ENCODE data around the gene FBXL14.
"Not testable (repeated sequence)": the region's sequence is repeated elsewhere in the genome, so short reads cannot be mapped to it uniquely, and the experiment has no call there.

Gene FBXL14

DNA sequence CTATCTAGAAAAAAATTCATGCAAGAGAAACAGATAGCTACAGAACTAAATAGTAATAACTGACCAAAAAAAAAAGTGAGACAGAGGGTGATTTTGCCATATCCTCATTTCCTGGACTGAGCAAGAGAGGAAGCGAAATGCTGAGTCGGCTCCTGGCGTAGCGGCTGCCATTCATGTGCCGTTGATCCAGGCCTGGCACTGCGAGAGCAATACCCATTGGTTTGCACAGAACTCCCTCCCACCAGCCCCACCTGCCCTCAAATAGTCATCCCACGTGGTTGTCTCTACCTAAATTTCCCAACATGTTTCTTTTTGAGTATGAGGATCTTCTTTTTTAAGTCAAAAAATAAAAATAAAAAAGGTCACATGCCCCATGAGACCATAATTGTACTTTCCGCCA lies 25.2 kb upstream of the FBXL14 start:
- no peak for DNase-seq

DNA sequence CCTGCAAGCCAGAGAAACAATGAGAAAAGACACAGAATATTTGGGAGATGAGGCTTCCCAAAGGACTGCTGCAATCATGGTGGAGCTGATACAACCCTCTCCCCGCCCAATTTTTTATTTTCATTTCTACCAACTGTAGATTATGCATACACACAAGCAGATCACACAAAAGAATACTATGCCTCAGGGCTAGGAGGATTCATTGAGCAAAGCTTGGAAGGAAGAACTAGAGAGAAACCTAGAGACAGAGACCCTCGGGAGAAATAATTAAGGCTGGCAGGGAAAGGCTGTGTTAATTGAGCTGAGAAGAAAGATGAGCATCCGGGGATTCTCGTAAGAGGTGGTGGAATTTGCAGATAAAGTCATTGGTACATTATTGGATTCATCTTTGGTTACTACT lies 24.8 kb upstream of the FBXL14 start:
- DNase-seq: no peak

GRCh38 chr12:1618489-1618888 lies 24.1 kb upstream of the FBXL14 start:
- DNase-seq: no peak

GRCh38 chr12:1616233-1617066 lies 22.1 kb upstream of the FBXL14 start:
- no peak for DNase-seq

DNA sequence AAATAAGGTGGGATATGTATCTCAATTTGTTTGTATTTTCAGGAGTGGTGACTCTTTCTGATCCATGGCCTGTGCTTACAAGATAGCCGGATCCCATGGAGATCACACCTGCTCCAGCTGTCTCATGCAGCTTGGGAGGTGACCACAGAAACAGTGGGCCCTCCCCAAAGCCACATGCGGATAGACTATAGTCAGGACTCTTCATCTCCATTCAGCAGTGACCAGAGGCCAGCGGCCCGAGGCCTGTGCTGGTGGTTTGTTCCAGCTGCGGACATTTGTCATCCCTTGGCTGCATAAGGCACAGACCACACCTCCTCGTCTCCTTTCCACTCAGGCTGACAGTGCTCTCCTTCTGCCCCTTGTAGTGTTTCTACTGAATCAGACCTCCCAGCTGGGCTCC lies 20.0 kb upstream of the FBXL14 start:
- DNase-seq: no peak

DNA sequence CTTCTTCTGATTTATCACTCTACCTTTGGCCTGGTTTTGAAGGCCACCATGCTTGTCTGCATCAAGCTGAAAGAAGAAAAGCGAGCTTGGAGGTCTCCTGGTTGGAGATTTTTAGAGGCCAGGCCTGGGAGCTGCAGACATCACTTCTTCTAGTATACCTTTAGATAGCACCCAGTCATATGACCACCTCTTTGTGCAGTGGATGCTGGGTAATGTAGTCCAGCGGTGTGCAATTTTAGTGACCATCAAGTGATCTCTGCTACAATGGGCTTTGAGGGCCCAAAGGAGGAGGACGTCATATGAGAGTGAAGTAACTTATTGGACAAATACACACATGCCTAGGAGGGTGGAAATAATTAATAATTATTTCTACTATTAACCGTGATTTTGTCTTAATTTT lies 19.5 kb upstream of the FBXL14 start:
- no peak for DNase-seq

- DNase-seq: no peak
Observed at GRCh38 chr12:1611803-1612572, 17.6 kb upstream of the FBXL14 start.

- DNase-seq: no peak
Observed at GRCh38 chr12:1610072-1610643, 15.8 kb upstream of the FBXL14 start.

GRCh38 chr12:1608713-1609119 lies 14.3 kb upstream of the FBXL14 start:
- DNase-seq: no peak

DNA sequence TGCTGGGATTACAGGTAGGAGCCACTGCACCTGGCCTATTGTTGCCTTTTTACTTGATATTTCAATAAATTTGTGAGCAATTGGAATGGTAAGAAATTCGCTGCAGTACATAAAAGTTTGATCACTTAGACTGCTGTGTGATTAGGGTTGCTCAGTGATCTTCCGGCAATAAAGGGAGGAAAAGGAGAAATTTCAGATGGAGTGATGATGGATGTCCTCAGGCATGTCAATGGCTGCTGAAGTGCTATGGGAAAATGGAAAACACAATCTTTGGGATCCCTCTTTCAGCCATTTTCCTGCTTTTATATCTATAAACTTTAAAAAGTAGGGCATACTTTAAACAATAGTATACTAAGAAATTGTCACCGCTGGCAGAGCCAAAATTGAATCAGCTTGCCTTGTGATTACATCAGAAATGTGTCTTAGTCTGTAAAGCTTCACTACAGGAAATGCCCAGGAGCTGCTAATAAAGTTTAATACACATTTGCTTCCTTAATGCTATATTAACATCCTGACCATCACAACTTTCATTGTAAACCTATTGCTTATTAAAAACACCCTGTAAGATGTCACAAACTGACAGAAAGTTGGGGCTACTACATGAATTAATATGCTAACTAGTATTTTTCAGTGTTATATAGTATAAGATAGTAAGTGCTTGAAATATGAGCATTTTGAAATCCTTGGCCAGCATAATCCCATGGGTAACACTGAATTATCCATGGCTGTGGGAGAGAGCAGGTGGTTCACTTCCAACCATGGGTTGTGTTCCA lies 13.7 kb upstream of the FBXL14 start:
- DNase-seq: no peak

DNA sequence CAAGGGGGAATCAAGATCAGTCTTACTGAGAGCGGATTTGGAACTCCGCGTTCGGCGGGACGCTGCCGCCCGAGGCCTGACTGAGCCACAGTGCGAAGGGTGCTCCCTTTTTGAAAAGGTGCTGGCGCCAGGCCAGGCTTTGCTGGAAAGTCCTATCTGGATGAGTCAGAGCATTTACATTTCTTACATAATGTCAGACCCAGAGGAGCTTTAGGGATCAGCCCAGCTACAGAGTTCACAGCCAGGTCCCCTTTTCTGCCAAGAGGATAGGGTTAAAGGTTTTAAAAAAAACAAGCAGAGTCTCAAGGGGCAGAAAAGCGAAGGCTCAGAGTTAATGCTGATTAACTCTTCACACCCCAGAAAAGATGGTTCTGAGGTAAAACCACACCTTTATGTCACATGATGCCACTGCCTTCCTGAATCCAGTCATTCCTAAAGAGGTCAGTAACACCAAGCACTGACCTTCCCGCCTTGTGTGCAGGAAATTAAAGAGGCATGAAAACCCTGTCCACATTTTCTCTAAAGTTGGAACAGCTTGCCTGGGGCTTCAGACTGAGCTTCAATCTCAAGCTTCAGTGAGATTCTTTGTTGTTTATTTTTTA lies 11.7 kb upstream of the FBXL14 start:
- DNase-seq: peak; percentile 65

GRCh38 chr12:1605129-1606020 lies 11.0 kb upstream of the FBXL14 start:
- DNase-seq: peak; percentile 74

GRCh38 chr12:1604464-1604863 lies 10.1 kb upstream of the FBXL14 start:
- no peak for DNase-seq

GRCh38 chr12:1603269-1603993 lies 9.1 kb upstream of the FBXL14 start:
- DNase-seq: no peak

DNA sequence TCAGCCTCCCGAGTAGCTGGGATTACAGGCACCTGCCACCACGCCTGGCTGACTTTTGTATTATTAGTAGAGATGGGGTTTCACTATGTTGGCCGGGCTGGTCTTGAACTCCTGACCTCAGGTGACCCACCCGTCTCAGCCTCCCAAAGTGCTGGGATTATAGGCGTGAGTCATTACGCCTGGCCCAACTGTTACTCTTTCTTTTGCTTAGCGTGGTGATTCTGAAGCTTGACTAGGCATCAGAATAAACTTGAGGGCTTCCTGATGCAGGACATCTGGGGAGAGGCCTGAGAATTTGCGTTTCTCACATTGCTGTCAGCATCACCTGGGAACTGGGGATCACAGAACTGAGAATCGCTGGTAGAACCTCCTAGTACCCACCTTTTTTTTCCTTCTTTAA lies 8.3 kb upstream of the FBXL14 start:
- not testable (repeated sequence) for DNase-seq

DNA sequence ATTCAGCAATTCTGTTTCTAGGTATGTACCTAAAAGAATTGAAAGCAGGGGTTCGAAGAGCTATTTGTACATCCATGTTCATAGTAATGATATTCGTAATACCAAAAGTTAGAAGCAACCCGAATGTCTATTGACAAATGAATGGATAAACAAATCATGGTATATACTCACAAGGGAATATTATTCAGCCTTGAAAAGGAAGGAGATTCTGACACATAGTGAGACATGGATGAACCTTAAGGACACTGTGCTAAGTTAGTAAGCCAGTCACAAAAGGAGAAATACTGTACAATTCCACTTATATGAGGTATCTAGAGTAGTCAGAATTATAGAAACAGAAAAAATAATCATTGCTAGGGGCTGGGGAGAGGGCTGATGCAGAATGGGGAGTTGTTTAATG lies 4.4 kb upstream of the FBXL14 start:
- no peak for DNase-seq

DNA sequence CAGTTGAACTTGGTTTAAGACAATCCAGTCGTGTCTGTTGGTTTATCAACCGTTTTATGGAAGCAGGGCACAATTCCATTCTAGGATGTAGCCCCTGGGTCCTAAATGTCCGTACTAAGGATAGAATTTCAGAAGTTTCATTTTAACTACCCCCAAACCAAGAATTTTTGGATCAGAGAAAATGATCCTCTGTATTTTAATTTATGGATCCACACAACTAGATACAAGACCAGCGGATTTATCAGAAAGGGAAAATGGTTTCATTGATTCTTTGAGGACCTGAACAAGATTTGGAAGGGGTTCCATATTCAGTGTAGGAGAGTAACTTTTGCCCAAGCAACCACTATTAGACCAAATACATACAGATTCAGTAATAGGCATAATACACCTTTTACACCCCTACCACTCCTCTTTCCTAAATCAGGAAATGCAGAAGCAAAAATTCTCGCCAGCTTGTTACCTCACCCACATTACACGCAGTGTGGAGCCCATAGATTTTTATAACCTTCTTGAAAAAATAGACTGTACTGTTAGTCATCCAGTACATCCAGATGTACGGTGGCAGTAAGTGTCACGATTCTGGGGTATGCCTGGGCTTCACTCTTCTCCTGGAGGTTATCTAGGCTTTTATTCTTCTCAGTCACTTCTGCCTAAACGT lies 1.4 kb upstream of the FBXL14 start:
- no peak for DNase-seq

GRCh38 chr12:1595026-1595561 lies 713 bp upstream of the FBXL14 start:
- DNase-seq: no peak

DNA sequence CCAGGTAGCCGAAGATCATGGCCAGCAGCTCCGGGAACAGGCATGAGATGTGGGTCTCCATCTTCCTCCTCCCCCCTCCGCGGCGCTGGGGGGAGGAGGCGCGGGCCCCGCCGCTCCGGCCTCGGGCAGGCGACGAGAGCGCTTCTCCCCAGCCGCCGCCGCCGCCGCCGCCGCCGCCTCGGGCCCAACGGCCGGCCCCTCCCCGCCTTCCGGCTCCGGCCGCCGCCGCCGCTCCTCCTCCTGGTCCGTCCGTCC lies 448 bp downstream of the FBXL14 start:
- DNase-seq: peak; percentile 55
